Naive B cell (primary cell): ENCODE data around the gene AHNAK2. TPM values are rescaled to one million over a fixed set of nuclear protein-coding genes. Genes with fewer than 3 reads are reported as not detected.

ENCODE experiments used
- ATAC-seq, 2 donors: fragments of 150-1000 bp; cut with Tn5 transposase; 2 replicates each; pipeline ENCODE4 v1.10.0; 2021; ENCODE audit warnings: low read depth in 2 of 2, mild to moderate bottlenecking in 2 of 2, moderate library complexity in 2 of 2
- DNase-seq: peaks from one replicate; pipeline ENCODE4 v3.0.0; 2022
- H3K27ac Mint-ChIP-seq, 6 donors: one replicate each; pipeline ENCODE4 v1.8.0; 2020 to 2022; ENCODE audit warnings: mild to moderate bottlenecking in 6 of 6, mixed read lengths in 6 of 6, moderate library complexity in 5 of 6, inconsistent platforms in 2 of 6
- H3K27me3 Mint-ChIP-seq, 3 donors: one replicate each; pipeline ENCODE4 v1.8.0; 2021 to 2022; ENCODE audit warnings: mixed read lengths in 3 of 3, mild to moderate bottlenecking in 1 of 3
- H3K36me3 Mint-ChIP-seq, 2 donors: one replicate each; pipeline ENCODE4 v1.8.0; 2020 to 2022; ENCODE audit warnings: mixed read lengths in 2 of 2, inconsistent platforms in 1 of 2, mild to moderate bottlenecking in 1 of 2
- H3K4me1 Mint-ChIP-seq, 3 donors: one replicate each; pipeline ENCODE4 v1.8.0; 2020 to 2022; ENCODE audit warnings: mixed read lengths in 3 of 3, inconsistent platforms in 1 of 3, mild to moderate bottlenecking in 1 of 3, moderate library complexity in 1 of 3
- H3K4me3 Mint-ChIP-seq, 8 donors: one replicate each; pipeline ENCODE4 v1.8.0; 2020 to 2022; ENCODE audit warnings: mild to moderate bottlenecking in 8 of 8, mixed read lengths in 8 of 8, moderate library complexity in 8 of 8, inconsistent platforms in 2 of 8
- H3K9me3 Mint-ChIP-seq, 7 donors: one replicate each; pipeline ENCODE4 v1.8.0; 2020 to 2022; ENCODE audit warnings: mixed read lengths in 7 of 7, mild to moderate bottlenecking in 5 of 7, inconsistent platforms in 2 of 7, moderate library complexity in 1 of 7
- polyA plus RNA-seq, 6 donors: library from polyadenylated mRNA; unstranded; fragments of 300-500 nt; fragmentation: Illumina TruSeq; gene quantifications; one replicate each; pipeline ENCODE4 v1.2.3, GENCODE V29; 2021; ENCODE audit warnings: low read depth in 6 of 6

AHNAK2 gene
- polyA plus RNA-seq, 6 donors from 2014 or later, result 0.63 to 0.92 (median 0.70) TPM; not detected in 1

GRCh38 chr14:105006831-105007592 is 28.8 kb upstream of the AHNAK2 start:
- peaks cover 0 to 2% (median 1%) of the 10 kb centered on the region in 3 donors for H3K4me1 Mint-ChIP-seq
- ATAC-seq (no peak), DNase-seq (no peak)
- H3K27ac Mint-ChIP-seq, result no peak overlapping the region
- H3K36me3 Mint-ChIP-seq, result no peaks in the 10 kb centered on the region
- no peak overlapping the region for H3K4me3 Mint-ChIP-seq
- H3K9me3 Mint-ChIP-seq, result no peaks in the 10 kb centered on the region
- no peaks in the 10 kb centered on the region for H3K27me3 Mint-ChIP-seq

- H3K4me1 Mint-ChIP-seq, result no peaks in the 10 kb centered on the region
- H3K36me3 Mint-ChIP-seq, result no peaks in the 10 kb centered on the region
- DNase-seq (no peak), ATAC-seq (no peak)
- no peaks in the 10 kb centered on the region for H3K27me3 Mint-ChIP-seq
- no peaks in the 10 kb centered on the region for H3K9me3 Mint-ChIP-seq
- peak overlapping the region in 1 of 8 donors; percentile 52 for H3K4me3 Mint-ChIP-seq
- peak overlapping the region in 1 of 6 donors; percentile 27 for H3K27ac Mint-ChIP-seq
Observed at GRCh38 chr14:105005929-105006830, 28.0 kb upstream of the AHNAK2 start.

- no peak overlapping the region for H3K27ac Mint-ChIP-seq
- H3K36me3 Mint-ChIP-seq, result no peaks in the 10 kb centered on the region
- no peak for DNase-seq
- H3K9me3 Mint-ChIP-seq, result no peaks in the 10 kb centered on the region
- ATAC-seq, result no peak
- H3K27me3 Mint-ChIP-seq, result no peaks in the 10 kb centered on the region
- H3K4me1 Mint-ChIP-seq, result no peaks in the 10 kb centered on the region
- no peak overlapping the region for H3K4me3 Mint-ChIP-seq
Observed at GRCh38 chr14:105005329-105005928, 27.3 kb upstream of the AHNAK2 start.

GRCh38 chr14:104999361-104999760 is 21.2 kb upstream of the AHNAK2 start:
- Mint-ChIP-seq H3K36me3 (no peaks in the 10 kb centered on the region), H3K9me3 (no peaks in the 10 kb centered on the region), H3K27ac (no peak overlapping the region), H3K4me1 (no peaks in the 10 kb centered on the region), H3K4me3 (no peak overlapping the region), H3K27me3 (no peaks in the 10 kb centered on the region)
- no peak for ATAC-seq
- no peak for DNase-seq

GRCh38 chr14:104998801-104999200 is 20.6 kb upstream of the AHNAK2 start:
- Mint-ChIP-seq H3K4me1 (no peaks in the 10 kb centered on the region), H3K36me3 (no peaks in the 10 kb centered on the region)
- ATAC-seq, result no peak

GRCh38 chr14:104996483-104996882 is 18.3 kb upstream of the AHNAK2 start:
- ATAC-seq (no peak), DNase-seq (no peak)
- peak overlapping the region in 1 of 6 donors; percentile 51 for H3K27ac Mint-ChIP-seq
- H3K4me3 Mint-ChIP-seq, result no peak overlapping the region
- H3K4me1 Mint-ChIP-seq, result peaks cover 0 to 4% (median 2%) of the 10 kb centered on the region in 3 donors
- H3K9me3 Mint-ChIP-seq, result no peaks in the 10 kb centered on the region
- H3K36me3 Mint-ChIP-seq, result no peaks in the 10 kb centered on the region
- H3K27me3 Mint-ChIP-seq, result no peaks in the 10 kb centered on the region

More at GRCh38 chr14:104998801-104999200, 20.6 kb upstream of the AHNAK2 start:
- no peaks in the 10 kb centered on the region for H3K27me3 Mint-ChIP-seq
- no peaks in the 10 kb centered on the region for H3K9me3 Mint-ChIP-seq
- no peak overlapping the region for H3K27ac Mint-ChIP-seq
- no peak for DNase-seq
- no peak overlapping the region for H3K4me3 Mint-ChIP-seq

GRCh38 chr14:104996032-104996431 is 17.9 kb upstream of the AHNAK2 start:
- peaks cover 0 to 4% (median 2%) of the 10 kb centered on the region in 3 donors for H3K4me1 Mint-ChIP-seq
- no peaks in the 10 kb centered on the region for H3K36me3 Mint-ChIP-seq
- H3K27me3 Mint-ChIP-seq, result no peaks in the 10 kb centered on the region
- ATAC-seq, result no peak
- H3K9me3 Mint-ChIP-seq, result no peaks in the 10 kb centered on the region
- no peak for DNase-seq
- H3K4me3 Mint-ChIP-seq, result no peak overlapping the region
- H3K27ac Mint-ChIP-seq, result peak overlapping the region in 2 of 6 donors; percentile 39 to 51

GRCh38 chr14:104994978-104995377 is 16.8 kb upstream of the AHNAK2 start:
- Mint-ChIP-seq H3K4me3 (no peak overlapping the region), H3K27me3 (no peaks in the 10 kb centered on the region), H3K27ac (no peak overlapping the region), H3K36me3 (no peaks in the 10 kb centered on the region), H3K4me1 (peaks cover 0 to 4% (median 2%) of the 10 kb centered on the region in 3 donors), H3K9me3 (no peaks in the 10 kb centered on the region)
- DNase-seq, result no peak
- ATAC-seq, result no peak

GRCh38 chr14:104993808-104994591 is 15.8 kb upstream of the AHNAK2 start:
- no peak for ATAC-seq
- H3K27ac Mint-ChIP-seq, result no peak overlapping the region
- H3K27me3 Mint-ChIP-seq, result no peaks in the 10 kb centered on the region

GRCh38 chr14:104993306-104993705 is 15.1 kb upstream of the AHNAK2 start:
- no peak overlapping the region for H3K27ac Mint-ChIP-seq
- ATAC-seq, result no peak
- no peaks in the 10 kb centered on the region for H3K27me3 Mint-ChIP-seq
- peak overlapping the region in 1 of 8 donors; percentile 57 for H3K4me3 Mint-ChIP-seq
- no peak for DNase-seq
- H3K36me3 Mint-ChIP-seq, result no peaks in the 10 kb centered on the region
- H3K4me1 Mint-ChIP-seq, result peaks cover 0 to 4% (median 2%) of the 10 kb centered on the region in 3 donors
- no peaks in the 10 kb centered on the region for H3K9me3 Mint-ChIP-seq

More at GRCh38 chr14:104993808-104994591, 15.8 kb upstream of the AHNAK2 start:
- Mint-ChIP-seq H3K4me3 (peak overlapping the region in 1 of 8 donors; percentile 57), H3K9me3 (no peaks in the 10 kb centered on the region), H3K4me1 (peaks cover 0 to 4% (median 2%) of the 10 kb centered on the region in 3 donors), H3K36me3 (no peaks in the 10 kb centered on the region)
- DNase-seq, result no peak

GRCh38 chr14:104992501-104992900 is 14.3 kb upstream of the AHNAK2 start:
- Mint-ChIP-seq H3K27ac (peak overlapping the region in 1 of 6 donors; percentile 88), H3K36me3 (no peaks in the 10 kb centered on the region), H3K9me3 (no peaks in the 10 kb centered on the region), H3K4me3 (peak overlapping the region in 1 of 8 donors; percentile 57), H3K27me3 (peaks cover 0 to 2% (median 0%) of the 10 kb centered on the region in 3 donors), H3K4me1 (peaks cover 0 to 4% (median 2%) of the 10 kb centered on the region in 3 donors)
- DNase-seq, result no peak
- ATAC-seq, result no peak

- peak overlapping the region in 1 of 8 donors; percentile 66 for H3K4me3 Mint-ChIP-seq
- H3K27ac Mint-ChIP-seq, result peak overlapping the region in 2 of 6 donors; percentile 49 to 93
Observed at GRCh38 chr14:104991896-104992230, 13.7 kb upstream of the AHNAK2 start.

GRCh38 chr14:104989951-104990303 is 11.8 kb upstream of the AHNAK2 start:
- Mint-ChIP-seq H3K27me3 (peaks cover 0 to 8% (median 4%) of the 10 kb centered on the region in 3 donors), H3K36me3 (no peaks in the 10 kb centered on the region), H3K27ac (no peak overlapping the region), H3K4me1 (peaks cover 4 to 10% (median 4%) of the 10 kb centered on the region in 3 donors), H3K9me3 (no peaks in the 10 kb centered on the region), H3K4me3 (no peak overlapping the region)
- no peak for ATAC-seq
- no peak for DNase-seq

More at GRCh38 chr14:104991896-104992230, 13.7 kb upstream of the AHNAK2 start:
- ATAC-seq (no peak), DNase-seq (no peak)
- peaks cover 0 to 8% (median 4%) of the 10 kb centered on the region in 3 donors for H3K27me3 Mint-ChIP-seq
- H3K36me3 Mint-ChIP-seq, result no peaks in the 10 kb centered on the region
- H3K4me1 Mint-ChIP-seq, result peaks cover 4 to 5% (median 4%) of the 10 kb centered on the region in 3 donors
- H3K9me3 Mint-ChIP-seq, result no peaks in the 10 kb centered on the region
